Stomach smooth muscle (tissue), 2 donors: ENCODE data around the gene PTP4A2.

Experiments
- H3K27ac ChIP-seq: one replicate; pipeline ENCODE4 v1.7.0; 2013; ENCODE audit warnings: mild to moderate bottlenecking, low read length, inconsistent platforms
- H3K27me3 ChIP-seq, 2 donors: one replicate each; pipeline ENCODE4 v1.7.0; 2013; ENCODE audit warnings: low read length in 2 of 2; ENCODE audit not compliant: insufficient read depth in 2 of 2, control insufficient read depth in 1 of 2
- H3K36me3 ChIP-seq, 2 donors: one replicate each; pipeline ENCODE4 v1.7.0; 2013; ENCODE audit warnings: low read length in 2 of 2; ENCODE audit not compliant: control insufficient read depth in 2 of 2, insufficient read depth in 2 of 2
- H3K4me1 ChIP-seq: one replicate; pipeline ENCODE4 v1.7.0; 2013; ENCODE audit warnings: low read length; ENCODE audit not compliant: control insufficient read depth, insufficient read depth
- H3K4me3 ChIP-seq, 2 donors: one replicate each; pipeline ENCODE4 v1.7.0; 2013; ENCODE audit warnings: low read length in 2 of 2
- H3K9ac ChIP-seq, 2 donors: one replicate each; pipeline ENCODE4 v1.7.0; 2013; ENCODE audit warnings: low read length in 2 of 2, mild to moderate bottlenecking in 1 of 2
- H3K9me3 ChIP-seq, 2 donors: one replicate each; pipeline ENCODE4 v1.7.0; 2013; ENCODE audit warnings: low read length in 2 of 2; ENCODE audit not compliant: control insufficient read depth in 2 of 2
- donor health status: healthy.
- donor health status: Pancreatic carcinoma.

The PTP4A2 gene

DNA sequence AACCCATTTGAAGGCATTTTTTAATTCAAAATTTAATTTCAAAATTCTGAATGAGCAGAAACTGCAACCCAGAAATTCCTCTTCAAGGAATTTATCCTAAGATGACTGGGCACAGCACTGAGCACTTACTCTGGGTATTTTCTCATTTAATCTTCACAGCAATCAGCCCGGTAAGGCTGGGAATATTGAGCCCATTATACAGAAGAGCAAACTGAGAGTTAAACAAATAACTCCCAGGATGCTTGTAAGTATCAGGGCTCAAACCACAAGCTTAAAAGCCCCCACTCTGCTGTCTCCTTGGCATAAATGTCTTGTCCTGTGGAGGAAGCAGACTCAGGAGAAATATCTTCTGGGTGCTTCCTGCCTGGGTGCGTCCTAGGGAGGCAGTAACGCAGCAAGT lies 69.3 kb downstream of the PTP4A2 start:
- no peak overlapping the region for H3K27ac ChIP-seq
- no peaks in the 10 kb centered on the region for H3K9me3 ChIP-seq
- H3K36me3 ChIP-seq = no peaks in the 10 kb centered on the region
- no peak overlapping the region for H3K9ac ChIP-seq
- H3K4me3 ChIP-seq = no peak overlapping the region
- no peaks in the 10 kb centered on the region for H3K4me1 ChIP-seq
- H3K27me3 ChIP-seq = no peaks in the 10 kb centered on the region

DNA sequence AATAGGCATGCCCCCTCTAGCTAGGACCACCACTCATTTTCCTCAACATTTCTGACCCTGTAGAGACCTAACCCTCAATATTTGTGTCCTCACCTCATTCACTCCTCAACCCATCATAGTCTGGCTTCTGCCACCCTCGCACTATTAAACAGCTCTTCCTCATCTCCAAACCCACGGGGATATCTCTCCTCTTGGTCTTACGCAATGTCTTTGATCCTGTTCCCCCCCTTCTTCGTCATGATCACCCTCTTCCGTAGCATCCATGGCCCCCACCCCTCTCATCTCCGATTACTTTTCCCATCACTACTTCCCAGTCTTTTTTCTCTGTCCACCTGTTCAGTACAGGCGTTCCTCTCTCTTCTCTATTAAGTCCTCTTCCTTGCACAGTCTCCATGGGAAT lies 70.6 kb downstream of the PTP4A2 start:
- Histone ChIP-seq H3K27me3 (no peaks in the 10 kb centered on the region), H3K4me1 (no peaks in the 10 kb centered on the region), H3K4me3 (no peak overlapping the region), H3K9me3 (no peaks in the 10 kb centered on the region), H3K36me3 (no peaks in the 10 kb centered on the region), H3K27ac (no peak overlapping the region), H3K9ac (no peak overlapping the region)

GRCh38 chr1:31866450-31867032 lies 71.6 kb downstream of the PTP4A2 start:
- Histone ChIP-seq H3K27me3 (no peaks in the 10 kb centered on the region), H3K9me3 (no peaks in the 10 kb centered on the region)

GRCh38 chr1:31865728-31866449 lies 72.3 kb downstream of the PTP4A2 start:
- no peaks in the 10 kb centered on the region for H3K36me3 ChIP-seq
- no peak overlapping the region for H3K27ac ChIP-seq
- no peaks in the 10 kb centered on the region for H3K4me1 ChIP-seq
- H3K9me3 ChIP-seq = no peaks in the 10 kb centered on the region
- H3K4me3 ChIP-seq = no peak overlapping the region
- H3K9ac ChIP-seq = no peak overlapping the region
- no peaks in the 10 kb centered on the region for H3K27me3 ChIP-seq

More at GRCh38 chr1:31866450-31867032, 71.6 kb downstream of the PTP4A2 start:
- H3K9ac ChIP-seq = no peak overlapping the region
- H3K36me3 ChIP-seq = no peaks in the 10 kb centered on the region
- no peak overlapping the region for H3K4me3 ChIP-seq
- no peaks in the 10 kb centered on the region for H3K4me1 ChIP-seq
- H3K27ac ChIP-seq = no peak overlapping the region

- no peaks in the 10 kb centered on the region for H3K4me1 ChIP-seq
- H3K9ac ChIP-seq = no peak overlapping the region
- H3K36me3 ChIP-seq = no peaks in the 10 kb centered on the region
- H3K4me3 ChIP-seq = no peak overlapping the region
- no peaks in the 10 kb centered on the region for H3K9me3 ChIP-seq
- H3K27ac ChIP-seq = no peak overlapping the region
- H3K27me3 ChIP-seq = no peaks in the 10 kb centered on the region
Measured at GRCh38 chr1:31862071-31862470, 76.1 kb downstream of the PTP4A2 start.

- Histone ChIP-seq H3K4me3 (no peak overlapping the region), H3K27ac (no peak overlapping the region), H3K36me3 (no peaks in the 10 kb centered on the region), H3K9me3 (no peaks in the 10 kb centered on the region), H3K27me3 (no peaks in the 10 kb centered on the region), H3K9ac (no peak overlapping the region), H3K4me1 (no peaks in the 10 kb centered on the region)
Measured at GRCh38 chr1:31861346-31861745, 76.8 kb downstream of the PTP4A2 start.

DNA sequence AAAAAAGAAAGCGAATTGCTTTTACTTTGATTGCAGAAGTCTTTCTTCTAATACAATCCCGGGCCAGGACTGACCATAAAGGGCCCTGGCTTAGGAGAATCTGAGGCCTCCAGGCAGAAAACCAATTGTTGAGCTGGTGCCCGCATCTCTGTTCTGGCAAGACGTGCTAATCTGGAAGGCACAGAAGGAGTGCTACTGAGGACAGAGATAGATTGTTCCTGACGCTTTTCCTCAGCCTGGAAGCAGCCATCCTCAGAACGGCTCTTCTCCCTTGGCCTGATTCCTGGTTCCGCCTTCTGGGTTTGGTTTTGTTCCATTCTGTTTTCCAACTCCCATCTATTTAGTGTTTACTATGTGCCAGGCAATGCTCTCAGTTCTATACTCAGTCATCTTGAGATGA lies 77.6 kb downstream of the PTP4A2 start:
- Histone ChIP-seq H3K4me3 (no peak overlapping the region), H3K27me3 (no peaks in the 10 kb centered on the region), H3K27ac (no peak overlapping the region), H3K36me3 (no peaks in the 10 kb centered on the region), H3K4me1 (no peaks in the 10 kb centered on the region), H3K9me3 (no peaks in the 10 kb centered on the region), H3K9ac (no peak overlapping the region)

- H3K9me3 ChIP-seq = no peaks in the 10 kb centered on the region
- no peaks in the 10 kb centered on the region for H3K27me3 ChIP-seq
- H3K9ac ChIP-seq = no peak overlapping the region
- H3K27ac ChIP-seq = no peak overlapping the region
- no peaks in the 10 kb centered on the region for H3K4me1 ChIP-seq
- H3K4me3 ChIP-seq = no peak overlapping the region
- H3K36me3 ChIP-seq = no peaks in the 10 kb centered on the region
Measured at GRCh38 chr1:31859719-31860118, 78.4 kb downstream of the PTP4A2 start.

GRCh38 chr1:31859044-31859443 lies 79.1 kb downstream of the PTP4A2 start:
- H3K9me3 ChIP-seq = no peaks in the 10 kb centered on the region
- no peaks in the 10 kb centered on the region for H3K27me3 ChIP-seq
- H3K4me3 ChIP-seq = no peak overlapping the region
- no peaks in the 10 kb centered on the region for H3K36me3 ChIP-seq
- H3K4me1 ChIP-seq = no peaks in the 10 kb centered on the region
- H3K27ac ChIP-seq = no peak overlapping the region
- H3K9ac ChIP-seq = no peak overlapping the region

DNA sequence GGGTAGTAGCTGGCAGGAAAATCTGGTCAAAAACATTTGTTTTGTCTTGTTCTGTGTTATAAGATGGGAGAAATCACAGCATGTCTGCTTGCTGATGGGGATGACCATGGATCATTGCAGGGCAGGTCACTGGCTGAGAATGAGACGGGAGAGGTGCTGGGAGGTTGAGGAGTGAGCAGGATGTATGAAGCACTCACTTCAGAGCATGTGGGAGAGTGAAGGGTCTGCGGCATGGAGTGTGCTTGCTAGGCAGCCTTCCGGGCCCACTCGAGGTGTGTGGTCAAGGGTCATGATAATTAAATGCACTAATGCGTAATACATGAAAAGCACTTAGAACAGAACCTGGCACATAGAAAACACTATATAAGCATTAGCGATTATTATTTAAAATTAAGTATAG lies 80.3 kb downstream of the PTP4A2 start:
- H3K36me3 ChIP-seq = no peaks in the 10 kb centered on the region
- no peak overlapping the region for H3K4me3 ChIP-seq

More for the DNA sequence above, 80.3 kb downstream of the PTP4A2 start:
- no peaks in the 10 kb centered on the region for H3K9me3 ChIP-seq
- H3K9ac ChIP-seq = no peak overlapping the region
- H3K27ac ChIP-seq = no peak overlapping the region
- H3K4me1 ChIP-seq = no peaks in the 10 kb centered on the region
- H3K27me3 ChIP-seq = no peaks in the 10 kb centered on the region
